Right hindlimb (tissue), 1 donor: ENCODE measurements around the gene RELN.
"Not testable (repeated sequence)": the region's sequence is repeated elsewhere in the genome, so short reads cannot be mapped to it uniquely, and the experiment has no call there.

Experiments
- DNase-seq: peaks from one replicate; pipeline ENCODE4 v3.0.0-alpha.2; 2018

Gene RELN

GRCh38 chr7:103940382-103941268, 48.8 kb downstream of the RELN start:
- no peak for DNase-seq

GRCh38 chr7:103937680-103938079, 51.8 kb downstream of the RELN start:
- no peak for DNase-seq

GRCh38 chr7:103936558-103936957, 52.9 kb downstream of the RELN start:
- DNase-seq, result no peak

GRCh38 chr7:103934508-103934907, 55.0 kb downstream of the RELN start:
- DNase-seq, result no peak

GRCh38 chr7:103932389-103932788, 57.1 kb downstream of the RELN start:
- DNase-seq, result no peak

- DNase-seq, result no peak
These were observed 59.6 kb downstream of the RELN start for GRCh38 chr7:103929901-103930311.

- no peak for DNase-seq
These were observed 60.9 kb downstream of the RELN start for GRCh38 chr7:103928581-103928980.

GRCh38 chr7:103924184-103924583, 65.3 kb downstream of the RELN start:
- no peak for DNase-seq

GRCh38 chr7:103922407-103922806, 67.1 kb downstream of the RELN start:
- no peak for DNase-seq

GRCh38 chr7:103921692-103922091, 67.8 kb downstream of the RELN start:
- DNase-seq, result no peak

- DNase-seq, result no peak
These were observed 70.1 kb downstream of the RELN start for GRCh38 chr7:103919272-103919868.

- DNase-seq, result no peak
These were observed 70.7 kb downstream of the RELN start for GRCh38 chr7:103918631-103919271.

GRCh38 chr7:103915680-103916357, 73.6 kb downstream of the RELN start:
- no peak for DNase-seq

- no peak for DNase-seq
These were observed 75.1 kb downstream of the RELN start for GRCh38 chr7:103914147-103914899.

- DNase-seq, result no peak
These were observed 76.4 kb downstream of the RELN start for GRCh38 chr7:103912891-103913605.

GRCh38 chr7:103911015-103911414, 78.4 kb downstream of the RELN start:
- not testable (repeated sequence) for DNase-seq

- no peak for DNase-seq
These were observed 83.5 kb downstream of the RELN start for GRCh38 chr7:103905997-103906396.

GRCh38 chr7:103902917-103903316, 86.5 kb downstream of the RELN start:
- no peak for DNase-seq

- not testable (repeated sequence) for DNase-seq
These were observed 92.6 kb downstream of the RELN start for GRCh38 chr7:103896826-103897225.

GRCh38 chr7:103894656-103895596, 94.5 kb downstream of the RELN start:
- DNase-seq, result no peak

- no peak for DNase-seq
These were observed 96.1 kb downstream of the RELN start for GRCh38 chr7:103893350-103893749.
